HG03432 (cell line): ENCODE results near the gene ZNF536.
"Not testable (repeated sequence)": the region's sequence is repeated elsewhere in the genome, so short reads cannot be mapped to it uniquely, and the experiment has no call there.

Experiments
- ATAC-seq: cut with Tn5 transposase; IDR thresholded peaks from one replicate; pipeline ENCODE4 v1.9.1; 2021; ENCODE audit warnings: mild to moderate bottlenecking, moderate library complexity; ENCODE audit not compliant: unreplicated experiment

ZNF536 gene

GRCh38 chr19:30408734-30409301, 36.6 kb downstream of the ZNF536 start:
- no peak for ATAC-seq

- ATAC-seq: no peak
Observed at GRCh38 chr19:30411714-30412113, 39.5 kb downstream of the ZNF536 start.

GRCh38 chr19:30416375-30416774, 44.2 kb downstream of the ZNF536 start:
- ATAC-seq: no peak

DNA sequence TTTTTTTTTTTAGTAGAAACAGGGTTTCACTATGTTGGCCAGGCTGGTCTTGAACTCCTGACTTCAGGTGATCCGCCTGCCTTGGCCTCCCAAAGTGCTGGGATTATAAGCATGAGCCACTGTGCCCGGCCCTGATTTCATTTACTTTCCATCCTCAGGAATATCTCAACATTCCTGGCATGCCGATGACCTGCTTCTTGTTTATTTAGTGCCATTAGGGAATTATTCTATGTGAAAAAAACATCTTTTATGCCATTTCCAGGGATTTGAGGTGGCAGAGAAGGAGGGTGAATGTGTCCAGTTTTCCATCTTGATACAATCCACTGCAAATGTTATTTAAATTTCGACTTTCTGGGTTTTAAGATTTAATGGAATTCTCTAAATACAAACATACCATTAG, 45.0 kb downstream of the ZNF536 start:
- not testable (repeated sequence) for ATAC-seq

- no peak for ATAC-seq
Observed at GRCh38 chr19:30419568-30420180, 47.5 kb downstream of the ZNF536 start.

GRCh38 chr19:30420316-30420715, 48.1 kb downstream of the ZNF536 start:
- ATAC-seq: no peak

DNA sequence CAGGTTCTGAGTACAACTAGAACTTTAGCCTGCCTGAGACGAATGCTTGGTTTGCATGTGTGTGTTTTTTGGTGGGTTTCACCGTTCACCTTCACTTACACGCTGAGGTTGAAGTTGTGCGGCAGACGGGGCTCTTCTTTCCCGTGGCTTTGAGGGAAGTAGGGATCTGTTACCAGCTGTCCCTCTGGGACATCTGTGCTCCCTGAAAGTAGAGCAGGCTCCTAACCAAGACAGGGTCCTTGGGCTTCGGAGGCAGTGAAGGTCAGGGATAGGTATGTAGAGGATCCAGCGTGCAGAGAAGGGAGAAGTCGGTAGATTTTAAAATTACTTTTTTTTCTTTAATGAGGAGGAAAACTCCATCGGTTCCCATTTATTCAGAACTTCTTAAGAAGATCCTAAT, 48.7 kb downstream of the ZNF536 start:
- ATAC-seq: no peak

DNA sequence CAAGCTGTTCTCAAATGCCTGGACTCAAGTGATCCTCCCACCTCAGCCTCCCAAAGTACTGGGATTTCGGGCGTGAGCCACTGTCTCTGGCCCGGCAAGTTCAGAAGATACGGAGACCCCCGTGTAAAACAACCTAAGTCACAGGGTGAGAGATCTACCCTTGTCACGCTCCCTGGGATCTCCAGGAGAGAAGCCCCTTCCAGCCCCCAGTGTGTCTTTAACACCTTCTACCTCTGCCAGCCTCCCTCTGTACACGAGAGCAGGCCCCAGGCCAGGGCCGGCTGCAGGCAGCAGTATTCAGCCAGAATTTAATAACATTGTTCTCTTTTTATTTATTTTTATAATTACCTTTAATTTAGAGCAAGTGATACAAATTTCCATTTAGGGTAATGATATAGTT, 49.4 kb downstream of the ZNF536 start:
- no peak for ATAC-seq

DNA sequence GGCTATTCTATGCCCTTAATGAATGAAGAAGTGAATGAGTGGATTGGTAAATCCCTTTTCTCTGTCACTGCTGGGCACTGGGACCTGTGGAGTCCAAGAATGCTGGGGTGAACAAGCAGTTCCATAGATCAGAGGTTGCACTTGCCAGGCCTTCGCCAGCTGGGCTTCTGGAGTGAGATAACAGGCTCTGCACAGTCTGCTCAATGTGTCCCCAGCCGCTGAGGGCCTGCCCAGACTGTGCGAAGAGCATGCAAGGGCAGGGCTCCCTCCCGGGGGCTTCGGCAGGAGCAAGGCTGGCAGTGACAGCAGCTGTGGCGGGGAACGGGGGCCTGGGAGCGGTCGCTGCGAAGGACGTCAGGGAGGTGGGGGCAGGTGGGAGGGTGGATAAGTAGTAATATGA, 51.3 kb downstream of the ZNF536 start:
- no peak for ATAC-seq

- ATAC-seq: no peak
Observed at GRCh38 chr19:30425885-30426838, 54.0 kb downstream of the ZNF536 start.

DNA sequence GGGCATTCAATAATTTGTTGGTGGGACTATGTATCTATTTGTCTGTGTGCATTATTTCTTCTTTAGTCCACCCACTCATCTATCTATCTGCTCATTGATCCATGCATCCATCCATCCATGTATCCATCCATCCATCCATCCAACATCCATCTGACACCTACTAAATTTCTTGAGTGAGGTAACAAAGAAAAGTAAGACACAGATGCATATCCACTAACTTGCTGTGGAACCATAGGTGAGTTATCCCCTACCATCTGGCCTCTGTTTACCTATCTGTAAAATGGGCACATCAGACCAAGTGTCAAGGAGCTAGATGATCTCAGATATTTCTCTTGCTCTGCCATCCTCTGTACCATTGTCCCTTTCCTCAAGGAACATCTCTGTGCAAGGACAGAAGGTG, 54.7 kb downstream of the ZNF536 start:
- no peak for ATAC-seq

- no peak for ATAC-seq
Observed at GRCh38 chr19:30428092-30428680, 56.0 kb downstream of the ZNF536 start.

- no peak for ATAC-seq
Observed at GRCh38 chr19:30428844-30429243, 56.7 kb downstream of the ZNF536 start.

- no peak for ATAC-seq
Observed at GRCh38 chr19:30430206-30430734, 58.1 kb downstream of the ZNF536 start.

DNA sequence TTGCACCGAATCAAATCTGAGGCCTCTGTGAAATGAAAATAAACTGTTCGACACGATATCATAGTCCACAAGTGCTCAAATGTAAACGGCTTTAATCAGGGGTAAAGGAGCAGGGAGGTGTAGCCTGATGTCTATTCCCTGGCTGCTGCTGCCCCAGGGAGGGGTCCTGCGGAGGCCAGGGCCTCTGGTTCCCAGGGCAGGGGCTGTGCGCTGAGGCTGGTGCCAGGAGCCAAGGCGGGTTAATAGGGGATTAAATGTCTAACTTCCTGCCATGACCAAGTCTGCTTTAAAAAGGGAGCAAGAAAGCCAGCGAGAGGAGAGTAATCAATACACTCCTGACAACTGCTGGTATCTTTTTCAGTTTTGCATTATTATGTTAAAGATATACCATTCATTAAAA, 59.4 kb downstream of the ZNF536 start:
- no peak for ATAC-seq

- no peak for ATAC-seq
Observed at GRCh38 chr19:30434797-30435594, 62.8 kb downstream of the ZNF536 start.

DNA sequence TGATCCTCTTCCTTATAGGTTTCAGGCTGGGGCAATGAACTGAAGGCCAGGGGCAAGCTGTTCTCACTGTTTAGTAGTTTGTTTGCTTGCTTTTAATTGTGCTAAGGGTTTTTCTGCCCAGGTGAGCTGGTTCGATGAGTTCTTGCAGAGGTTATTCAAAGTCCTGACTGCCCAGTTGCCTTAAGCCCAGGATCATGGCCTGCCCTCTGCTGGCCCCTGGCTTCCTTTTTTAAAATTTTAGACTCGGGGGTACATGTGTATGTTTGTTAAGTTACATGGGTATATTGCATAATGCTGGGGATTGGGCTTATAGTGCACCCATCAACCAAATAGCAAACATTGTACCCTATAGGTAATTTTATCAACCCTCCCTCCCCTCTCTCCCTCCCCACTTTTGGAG, 65.7 kb downstream of the ZNF536 start:
- no peak for ATAC-seq

GRCh38 chr19:30439310-30439709, 67.1 kb downstream of the ZNF536 start:
- ATAC-seq: no peak

GRCh38 chr19:30441011-30441410, 68.8 kb downstream of the ZNF536 start:
- ATAC-seq: no peak

DNA sequence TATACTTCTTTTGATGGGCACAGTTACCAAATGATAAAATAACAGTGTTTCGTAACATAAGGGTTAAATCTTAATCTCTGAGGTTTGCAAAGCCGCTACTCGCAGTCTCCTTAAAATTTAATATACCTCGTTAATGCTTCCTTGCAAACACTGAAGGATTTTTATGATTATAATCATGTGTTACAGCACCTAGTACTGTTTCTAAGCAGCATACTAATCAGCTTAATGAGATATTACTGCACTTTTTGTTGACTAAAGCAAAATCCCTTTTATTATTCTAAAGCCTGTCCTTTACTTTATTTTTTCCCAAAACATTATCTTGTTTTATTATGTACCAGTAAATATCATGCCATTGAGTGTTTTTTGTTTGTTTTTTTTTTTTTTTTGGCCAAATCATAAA, 70.5 kb downstream of the ZNF536 start:
- ATAC-seq: no peak
